Skeletal muscle satellite cell (primary cell): ENCODE measurements around the gene COL4A6.
A peak's percentile ranks its signal among the peaks of the same experiment; 100 is the strongest.

ENCODE experiments used
- H3K27me3 ChIP-seq: 2 replicates; pipeline ENCODE4 v1.7.0; 2013; ENCODE audit warnings: low read length; ENCODE audit not compliant: control insufficient read depth, insufficient read depth
- H3K36me3 ChIP-seq: 2 replicates; pipeline ENCODE4 v1.7.0; 2013; ENCODE audit warnings: mild to moderate bottlenecking, control low read depth, low read length; ENCODE audit not compliant: insufficient read depth
- H3K4me1 ChIP-seq: 2 replicates; pipeline ENCODE4 v1.7.0; 2013; ENCODE audit warnings: low read length; ENCODE audit not compliant: control insufficient read depth, insufficient read depth
- H3K4me2 ChIP-seq: 2 replicates; pipeline ENCODE4 v1.7.0; 2013; ENCODE audit warnings: mild to moderate bottlenecking, low read length
- H3K4me3 ChIP-seq: 2 replicates; pipeline ENCODE4 v1.7.0; 2013; ENCODE audit warnings: low read length
- H3K9ac ChIP-seq: 2 replicates; pipeline ENCODE4 v1.7.0; 2013; ENCODE audit warnings: mild to moderate bottlenecking, low read depth, low read length, moderate library complexity
- H3K9me3 ChIP-seq: replicated peaks from 2 replicates; pipeline ENCODE4 v1.7.0; 2013; ENCODE audit warnings: mild to moderate bottlenecking, control low read depth, low read length

COL4A6 gene

GRCh38 chrX:108323751-108324150 is 114.5 kb downstream of the COL4A6 start:
- Histone ChIP-seq H3K36me3 (no peaks in the 10 kb centered on the region), H3K9me3 (no peaks in the 10 kb centered on the region), H3K4me2 (no peak overlapping the region), H3K9ac (no peak overlapping the region), H3K4me1 (no peaks in the 10 kb centered on the region), H3K27me3 (peaks cover 38% of the 10 kb centered on the region), H3K4me3 (no peak overlapping the region)

- H3K36me3 ChIP-seq, result no peaks in the 10 kb centered on the region
- peaks cover 36% of the 10 kb centered on the region for H3K27me3 ChIP-seq
- no peak overlapping the region for H3K9ac ChIP-seq
- no peak overlapping the region for H3K4me2 ChIP-seq
- H3K4me3 ChIP-seq, result no peak overlapping the region
- no peaks in the 10 kb centered on the region for H3K9me3 ChIP-seq
- H3K4me1 ChIP-seq, result no peaks in the 10 kb centered on the region
Observed at GRCh38 chrX:108322234-108322633, 116.0 kb downstream of the COL4A6 start.

GRCh38 chrX:108316456-108316855 is 121.8 kb downstream of the COL4A6 start:
- Histone ChIP-seq H3K27me3 (peaks cover 9% of the 10 kb centered on the region), H3K4me2 (no peak overlapping the region), H3K9ac (no peak overlapping the region), H3K36me3 (no peaks in the 10 kb centered on the region), H3K4me1 (peaks cover 11% of the 10 kb centered on the region), H3K4me3 (no peak overlapping the region), H3K9me3 (no peaks in the 10 kb centered on the region)

- no peak overlapping the region for H3K9ac ChIP-seq
- no peaks in the 10 kb centered on the region for H3K36me3 ChIP-seq
- no peak overlapping the region for H3K4me3 ChIP-seq
- H3K27me3 ChIP-seq, result no peaks in the 10 kb centered on the region
- H3K4me1 ChIP-seq, result peaks cover 11% of the 10 kb centered on the region
- no peaks in the 10 kb centered on the region for H3K9me3 ChIP-seq
- H3K4me2 ChIP-seq, result no peak overlapping the region
Observed at GRCh38 chrX:108313669-108314068, 124.6 kb downstream of the COL4A6 start.

- Histone ChIP-seq H3K4me2 (peak overlapping the region; percentile 3), H3K27me3 (no peaks in the 10 kb centered on the region), H3K36me3 (no peaks in the 10 kb centered on the region), H3K9me3 (no peaks in the 10 kb centered on the region), H3K9ac (no peak overlapping the region), H3K4me3 (no peak overlapping the region), H3K4me1 (peaks cover 11% of the 10 kb centered on the region)
Observed at GRCh38 chrX:108312957-108313356, 125.3 kb downstream of the COL4A6 start.

- Histone ChIP-seq H3K4me1 (peaks cover 11% of the 10 kb centered on the region), H3K4me2 (no peak overlapping the region), H3K36me3 (no peaks in the 10 kb centered on the region), H3K27me3 (peaks cover 5% of the 10 kb centered on the region), H3K9me3 (no peaks in the 10 kb centered on the region), H3K9ac (no peak overlapping the region), H3K4me3 (no peak overlapping the region)
Observed at GRCh38 chrX:108312011-108312410, 126.2 kb downstream of the COL4A6 start.

GRCh38 chrX:108310506-108310905 is 127.7 kb downstream of the COL4A6 start:
- Histone ChIP-seq H3K9me3 (no peaks in the 10 kb centered on the region), H3K9ac (no peak overlapping the region), H3K4me2 (no peak overlapping the region), H3K36me3 (no peaks in the 10 kb centered on the region), H3K4me3 (no peak overlapping the region), H3K4me1 (peaks cover 11% of the 10 kb centered on the region), H3K27me3 (peaks cover 10% of the 10 kb centered on the region)

- Histone ChIP-seq H3K4me2 (no peak overlapping the region), H3K9ac (no peak overlapping the region), H3K4me3 (no peak overlapping the region), H3K9me3 (no peaks in the 10 kb centered on the region), H3K4me1 (peaks cover 11% of the 10 kb centered on the region), H3K27me3 (peaks cover 18% of the 10 kb centered on the region), H3K36me3 (no peaks in the 10 kb centered on the region)
Observed at GRCh38 chrX:108309144-108309543, 129.1 kb downstream of the COL4A6 start.

GRCh38 chrX:108307132-108308085 is 130.8 kb downstream of the COL4A6 start:
- no peaks in the 10 kb centered on the region for H3K9me3 ChIP-seq

GRCh38 chrX:108306086-108306485 is 132.1 kb downstream of the COL4A6 start:
- Histone ChIP-seq H3K9me3 (no peaks in the 10 kb centered on the region), H3K9ac (no peak overlapping the region), H3K27me3 (peaks cover 30% of the 10 kb centered on the region), H3K4me3 (no peak overlapping the region), H3K36me3 (no peaks in the 10 kb centered on the region), H3K4me1 (no peaks in the 10 kb centered on the region), H3K4me2 (no peak overlapping the region)

More at GRCh38 chrX:108307132-108308085, 130.8 kb downstream of the COL4A6 start:
- Histone ChIP-seq H3K4me1 (peaks cover 4% of the 10 kb centered on the region), H3K36me3 (no peaks in the 10 kb centered on the region), H3K4me3 (no peak overlapping the region), H3K4me2 (no peak overlapping the region), H3K9ac (no peak overlapping the region), H3K27me3 (peaks cover 30% of the 10 kb centered on the region)

- no peaks in the 10 kb centered on the region for H3K4me1 ChIP-seq
- H3K9ac ChIP-seq, result no peak overlapping the region
- no peak overlapping the region for H3K4me3 ChIP-seq
- no peak overlapping the region for H3K4me2 ChIP-seq
- H3K27me3 ChIP-seq, result peaks cover 39% of the 10 kb centered on the region
- H3K36me3 ChIP-seq, result no peaks in the 10 kb centered on the region
- no peaks in the 10 kb centered on the region for H3K9me3 ChIP-seq
Observed at GRCh38 chrX:108304757-108305156, 133.5 kb downstream of the COL4A6 start.

- H3K9ac ChIP-seq, result no peak overlapping the region
- no peaks in the 10 kb centered on the region for H3K9me3 ChIP-seq
- no peak overlapping the region for H3K4me2 ChIP-seq
- H3K4me1 ChIP-seq, result no peaks in the 10 kb centered on the region
- H3K27me3 ChIP-seq, result peaks cover 39% of the 10 kb centered on the region
- H3K4me3 ChIP-seq, result no peak overlapping the region
- no peaks in the 10 kb centered on the region for H3K36me3 ChIP-seq
Observed at GRCh38 chrX:108304210-108304609, 134.0 kb downstream of the COL4A6 start.
